ELF-1 (cell line): Measurements from ENCODE around the gene STRIP1.

Experiments used
- DNase-seq: peaks from one replicate; pipeline ENCODE4 v3.0.0-alpha.2; 2016; ENCODE audit warnings: low read depth, low spot score

Gene STRIP1

GRCh38 chr1:110089561-110090275, 55.3 kb downstream of the STRIP1 start:
- DNase-seq = peak; percentile 80

GRCh38 chr1:110091381-110091780, 57.0 kb downstream of the STRIP1 start:
- no peak for DNase-seq

GRCh38 chr1:110091791-110092190, 57.4 kb downstream of the STRIP1 start:
- no peak for DNase-seq

- DNase-seq = no peak
Measured at GRCh38 chr1:110092991-110093390, 58.6 kb downstream of the STRIP1 start.

- no peak for DNase-seq
Measured at GRCh38 chr1:110094931-110095654, 60.7 kb downstream of the STRIP1 start.

GRCh38 chr1:110097507-110098221, 63.2 kb downstream of the STRIP1 start:
- DNase-seq = no peak

GRCh38 chr1:110098222-110099026, 64.0 kb downstream of the STRIP1 start:
- DNase-seq = peak; percentile 55

GRCh38 chr1:110100335-110100734, 65.9 kb downstream of the STRIP1 start:
- DNase-seq = no peak

- no peak for DNase-seq
Measured at GRCh38 chr1:110102081-110102480, 67.7 kb downstream of the STRIP1 start.
